AG09309 (cell line): ENCODE results near the gene PDE6G.

ENCODE experiments used
- DNase-seq: peaks from one replicate; pipeline ENCODE4 v3.0.0-alpha.2; 2010; ENCODE audit warnings: low read depth
- H3K4me3 ChIP-seq: 2 replicates; pipeline ENCODE4 v1.5.1; 2011; ENCODE audit warnings: mild to moderate bottlenecking, low read depth, low read length, moderate library complexity; ENCODE audit not compliant: control insufficient read depth
- CTCF ChIP-seq: IDR thresholded peaks from 2 replicates; pipeline ENCODE4 v1.5.1; 2011; ENCODE audit warnings: mild to moderate bottlenecking, low read depth, low read length, inconsistent platforms; ENCODE audit not compliant: insufficient read depth, control insufficient read depth; ENCODE audit errors: missing control alignments

PDE6G gene

GRCh38 chr17:81656118-81656743 is at the start of gene PDE6G:
Gene PDE6G (minus strand): TSS chr17:81656542. CDS start chr17:81653305, 3,237 bp downstream.
- DNase-seq: no peak
- no peak within 1 kb of the TSS for H3K4me3 ChIP-seq
- TF ChIP-seq CTCF: no peak

GRCh38 chr17:81705518-81706231 is 49.3 kb upstream of the PDE6G start:
- no peak for DNase-seq
- H3K4me3 ChIP-seq: no peak overlapping the region
- no peak for TF ChIP-seq CTCF

GRCh38 chr17:81703747-81704654 is 47.7 kb upstream of the PDE6G start:
- no peak for TF ChIP-seq CTCF
- H3K4me3 ChIP-seq: peak overlapping the region; percentile 77
- no peak for DNase-seq

GRCh38 chr17:81702934-81703746 is 46.8 kb upstream of the PDE6G start, which contains the start of gene MRPL12:
Gene MRPL12 (plus strand): TSS chr17:81703367. CDS start chr17:81703502, 135 bp downstream.
- DNase-seq: peak; percentile 45
- no peak for TF ChIP-seq CTCF
- H3K4me3 ChIP-seq: peak within 1 kb of the TSS; percentile 77

- TF ChIP-seq CTCF: peak; percentile 7
- no peak for DNase-seq
- peak overlapping the region; percentile 8; the same call in 1 of the 2 replicates for H3K4me3 ChIP-seq
These were observed 45.1 kb upstream of the PDE6G start for GRCh38 chr17:81701288-81702071.
